IPS DF 6.9 (cell line): ENCODE data around the gene EPB41.

ENCODE experiments used
- DNase-seq: peaks from one replicate; pipeline ENCODE4 v3.0.0-alpha.2; 2013; ENCODE audit warnings: low read depth, low spot score
- H3K27ac ChIP-seq: one replicate; pipeline ENCODE4 v1.5.1; 2013; ENCODE audit warnings: low read length, control low read depth
- H3K27me3 ChIP-seq: 2 replicates; pipeline ENCODE4 v1.6.1; 2013; ENCODE audit warnings: mild to moderate bottlenecking, low read length; ENCODE audit not compliant: control insufficient read depth, insufficient read depth
- H3K36me3 ChIP-seq: 2 replicates; pipeline ENCODE4 v1.6.1; 2013; ENCODE audit warnings: low read length; ENCODE audit not compliant: control insufficient read depth, insufficient read depth
- H3K4me1 ChIP-seq: 2 replicates; pipeline ENCODE4 v1.6.1; 2013; ENCODE audit warnings: low read length; ENCODE audit not compliant: control insufficient read depth, insufficient read depth
- H3K4me3 ChIP-seq: 2 replicates; pipeline ENCODE4 v1.5.1; 2013; ENCODE audit warnings: mild to moderate bottlenecking, low read length
- H3K9me3 ChIP-seq: 2 replicates; pipeline ENCODE4 v1.6.1; 2013; ENCODE audit warnings: low read length, inconsistent platforms; ENCODE audit not compliant: control insufficient read depth, insufficient read depth
- whole genome bisulfite sequencing: extraction: QIAGEN DNeasy Blood & Tissue Kit; methylation state at CpG from one replicate; pipeline ENCODE4 v1.1.7; 2013; ENCODE audit warnings: mixed read lengths, missing lambda C conversion rate; ENCODE audit not compliant: insufficient read length, insufficient coverage; 5-methylcytosine and 5-hydroxymethylcytosine counted together

Gene EPB41

DNA sequence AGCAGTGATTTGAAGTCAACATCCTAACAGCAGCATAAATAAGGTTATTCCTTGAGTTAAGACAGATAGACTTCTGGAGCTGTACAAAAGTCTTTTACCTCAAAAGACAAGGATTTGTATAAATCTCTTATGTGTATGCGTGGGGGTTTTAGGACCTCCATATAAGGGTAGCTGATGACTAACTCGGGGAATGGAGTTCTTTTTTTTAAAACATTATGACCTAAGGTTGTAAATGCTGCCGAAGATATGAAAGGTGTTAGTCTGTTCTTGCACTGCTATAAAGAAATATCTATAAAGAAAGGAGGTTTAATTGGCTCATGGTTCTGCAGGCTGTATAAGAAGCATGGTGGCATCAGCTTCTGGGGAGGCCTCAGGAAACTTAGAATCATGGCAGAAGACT, 90.4 kb downstream of the EPB41 start:
- no peak overlapping the region for H3K4me3 ChIP-seq
- no peaks in the 10 kb centered on the region for H3K4me1 ChIP-seq
- H3K9me3 ChIP-seq: no peaks in the 10 kb centered on the region
- no peak overlapping the region for H3K27ac ChIP-seq
- no peaks in the 10 kb centered on the region for H3K36me3 ChIP-seq
- no CpG with 5 or more reads among the region's 3 CpGs for WGBS
- H3K27me3 ChIP-seq: no peaks in the 10 kb centered on the region
- DNase-seq: no peak

DNA sequence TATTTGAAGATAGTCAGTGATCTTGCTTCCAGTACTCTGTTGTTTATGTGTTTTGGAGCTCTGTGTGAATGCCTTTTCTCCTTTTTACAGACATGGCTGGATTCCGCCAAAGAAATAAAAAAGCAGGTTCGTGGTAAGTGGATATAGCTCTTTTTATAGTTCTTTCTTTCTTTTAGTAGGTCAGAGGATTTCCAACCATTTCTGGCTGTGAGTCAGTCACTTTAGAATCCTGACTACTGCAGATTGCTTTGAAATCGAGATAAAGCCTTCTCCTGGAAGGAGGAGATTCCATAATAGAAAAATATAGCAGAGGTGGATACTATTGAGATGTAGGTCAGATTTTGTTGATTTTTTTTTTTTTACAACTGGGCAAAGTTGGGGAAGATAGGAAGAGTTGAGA, 97.4 kb downstream of the EPB41 start:
- WGBS: no CpG with 5 or more reads among the region's 3 CpGs
- DNase-seq: no peak
- Histone ChIP-seq H3K9me3 (no peaks in the 10 kb centered on the region), H3K27me3 (no peaks in the 10 kb centered on the region), H3K36me3 (no peaks in the 10 kb centered on the region), H3K4me1 (no peaks in the 10 kb centered on the region), H3K27ac (no peak overlapping the region), H3K4me3 (no peak overlapping the region)

DNA sequence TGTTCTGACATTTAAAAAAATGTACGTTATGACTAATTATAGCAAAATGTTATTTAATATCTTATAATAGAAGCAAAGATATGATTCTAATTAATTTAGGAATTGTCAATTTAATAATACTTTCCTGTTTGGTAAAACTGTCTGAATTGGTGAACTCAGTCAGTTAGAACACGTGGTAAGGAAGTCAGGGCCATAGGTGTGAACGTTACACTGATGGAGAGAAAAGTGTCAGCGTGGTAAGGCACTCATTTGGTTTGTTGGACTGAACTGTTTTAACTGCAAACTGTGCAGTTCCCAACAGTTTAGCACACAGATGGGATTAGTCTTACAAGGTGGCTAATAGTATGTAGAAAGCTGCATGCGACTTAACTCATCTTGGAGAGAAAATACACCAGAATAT, 102.9 kb downstream of the EPB41 start:
- H3K4me3 ChIP-seq: no peak overlapping the region
- H3K27me3 ChIP-seq: no peaks in the 10 kb centered on the region
- WGBS: no CpG with 5 or more reads among the region's 5 CpGs
- H3K36me3 ChIP-seq: no peaks in the 10 kb centered on the region
- no peaks in the 10 kb centered on the region for H3K4me1 ChIP-seq
- H3K27ac ChIP-seq: no peak overlapping the region
- H3K9me3 ChIP-seq: no peaks in the 10 kb centered on the region
- DNase-seq: no peak

DNA sequence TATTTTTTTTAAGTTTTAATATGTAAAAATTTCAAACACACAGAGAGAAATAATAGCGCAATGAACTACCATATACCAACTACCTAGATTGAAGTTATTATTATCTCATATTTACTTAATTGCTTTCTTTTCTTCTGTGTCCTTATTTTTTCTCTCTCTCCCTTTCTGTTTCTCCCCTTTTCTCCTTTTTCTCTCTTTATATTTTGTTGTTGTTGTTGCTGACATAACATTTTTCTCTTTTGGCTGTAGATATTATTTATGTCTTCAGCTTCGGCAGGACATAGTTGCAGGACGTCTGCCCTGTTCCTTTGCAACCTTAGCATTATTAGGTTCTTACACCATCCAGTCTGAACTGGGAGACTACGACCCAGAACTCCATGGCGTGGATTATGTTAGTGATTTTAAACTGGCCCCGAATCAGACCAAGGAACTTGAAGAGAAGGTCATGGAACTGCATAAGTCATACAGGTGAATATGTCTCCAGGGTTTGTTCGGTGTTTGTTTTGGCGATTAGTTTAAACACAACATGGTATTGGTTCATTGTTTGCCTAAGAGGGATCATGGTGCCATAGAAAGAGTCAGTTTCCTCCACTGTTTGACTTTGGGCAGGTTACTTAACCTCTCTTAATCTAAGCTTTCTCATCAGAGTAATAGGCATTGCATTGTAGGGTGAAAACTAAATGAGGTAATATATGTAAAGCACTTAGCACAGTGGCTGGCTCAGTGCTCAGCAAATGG, 103.8 kb downstream of the EPB41 start:
- no peak for DNase-seq
- H3K4me1 ChIP-seq: no peaks in the 10 kb centered on the region
- no peaks in the 10 kb centered on the region for H3K36me3 ChIP-seq
- WGBS: no CpG with 5 or more reads among the region's 8 CpGs
- no peak overlapping the region for H3K4me3 ChIP-seq
- no peaks in the 10 kb centered on the region for H3K9me3 ChIP-seq
- no peak overlapping the region for H3K27ac ChIP-seq
- H3K27me3 ChIP-seq: no peaks in the 10 kb centered on the region

DNA sequence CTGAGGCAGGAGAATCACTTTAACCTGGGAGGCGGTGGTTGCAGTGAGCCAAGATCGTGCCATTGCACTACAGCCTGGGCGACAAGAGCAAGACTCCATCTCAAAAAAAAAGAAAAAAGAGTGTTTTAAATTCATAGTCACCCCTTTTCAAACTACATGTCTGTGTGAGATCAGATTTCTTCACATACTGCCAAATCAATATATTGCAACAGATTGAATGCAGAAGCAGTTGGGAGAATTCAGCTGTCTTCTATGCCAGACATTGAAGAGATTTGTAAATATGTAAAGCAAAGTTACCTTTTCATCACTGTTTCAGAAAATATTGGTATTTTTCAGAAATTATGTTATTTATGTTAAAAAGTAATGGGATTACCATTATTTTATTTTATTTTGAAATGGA, 108.3 kb downstream of the EPB41 start:
- H3K36me3 ChIP-seq: no peaks in the 10 kb centered on the region
- no peak overlapping the region for H3K4me3 ChIP-seq
- H3K4me1 ChIP-seq: no peaks in the 10 kb centered on the region
- DNase-seq: no peak
- WGBS: no CpG with 5 or more reads among the region's 3 CpGs
- no peaks in the 10 kb centered on the region for H3K27me3 ChIP-seq
- H3K27ac ChIP-seq: no peak overlapping the region
- H3K9me3 ChIP-seq: no peaks in the 10 kb centered on the region

DNA sequence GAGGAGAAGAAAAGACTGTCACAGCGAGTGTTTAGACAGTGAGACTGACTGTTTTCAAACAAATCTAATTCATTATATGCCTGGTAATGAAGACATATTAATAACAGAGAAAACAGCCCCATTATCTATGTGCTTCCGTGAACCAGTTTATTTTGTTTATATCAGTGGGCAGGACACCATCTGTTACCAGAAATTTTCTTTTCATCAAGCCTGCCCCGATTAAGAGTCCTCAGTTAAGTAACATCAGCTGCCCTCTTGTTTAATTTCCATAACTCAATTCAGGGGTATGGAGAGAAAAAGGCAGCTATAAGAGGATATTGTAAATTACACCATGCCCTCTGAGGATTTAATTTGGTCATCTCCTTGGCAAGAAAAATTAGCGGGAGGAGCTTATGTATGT, 115.3 kb downstream of the EPB41 start:
- no peak for DNase-seq
- no CpG with 5 or more reads among the region's 4 CpGs for WGBS
- no peaks in the 10 kb centered on the region for H3K9me3 ChIP-seq
- no peaks in the 10 kb centered on the region for H3K36me3 ChIP-seq
- H3K27ac ChIP-seq: no peak overlapping the region
- no peaks in the 10 kb centered on the region for H3K4me1 ChIP-seq
- H3K27me3 ChIP-seq: no peaks in the 10 kb centered on the region
- H3K4me3 ChIP-seq: no peak overlapping the region

DNA sequence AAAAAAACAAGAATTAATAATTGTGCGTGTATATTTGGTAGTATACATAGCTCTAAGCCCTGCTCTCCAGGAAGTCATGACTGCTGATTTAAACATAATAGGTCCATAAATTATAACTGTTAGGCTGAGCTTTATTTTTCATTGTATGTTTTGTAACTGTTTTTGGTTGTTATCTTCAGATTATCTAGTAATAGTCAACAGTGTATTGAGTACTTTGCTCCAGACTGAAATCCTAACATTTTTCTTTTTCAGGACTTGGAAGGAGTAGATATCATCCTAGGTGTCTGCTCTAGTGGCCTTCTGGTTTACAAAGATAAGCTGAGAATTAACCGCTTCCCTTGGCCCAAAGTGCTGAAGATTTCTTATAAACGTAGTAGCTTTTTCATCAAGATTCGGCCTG, 118.5 kb downstream of the EPB41 start:
- Histone ChIP-seq H3K36me3 (no peaks in the 10 kb centered on the region), H3K27me3 (no peaks in the 10 kb centered on the region), H3K27ac (no peak overlapping the region), H3K4me1 (no peaks in the 10 kb centered on the region), H3K9me3 (no peaks in the 10 kb centered on the region), H3K4me3 (no peak overlapping the region)
- WGBS: no CpG with 5 or more reads among the region's 4 CpGs
- DNase-seq: no peak

DNA sequence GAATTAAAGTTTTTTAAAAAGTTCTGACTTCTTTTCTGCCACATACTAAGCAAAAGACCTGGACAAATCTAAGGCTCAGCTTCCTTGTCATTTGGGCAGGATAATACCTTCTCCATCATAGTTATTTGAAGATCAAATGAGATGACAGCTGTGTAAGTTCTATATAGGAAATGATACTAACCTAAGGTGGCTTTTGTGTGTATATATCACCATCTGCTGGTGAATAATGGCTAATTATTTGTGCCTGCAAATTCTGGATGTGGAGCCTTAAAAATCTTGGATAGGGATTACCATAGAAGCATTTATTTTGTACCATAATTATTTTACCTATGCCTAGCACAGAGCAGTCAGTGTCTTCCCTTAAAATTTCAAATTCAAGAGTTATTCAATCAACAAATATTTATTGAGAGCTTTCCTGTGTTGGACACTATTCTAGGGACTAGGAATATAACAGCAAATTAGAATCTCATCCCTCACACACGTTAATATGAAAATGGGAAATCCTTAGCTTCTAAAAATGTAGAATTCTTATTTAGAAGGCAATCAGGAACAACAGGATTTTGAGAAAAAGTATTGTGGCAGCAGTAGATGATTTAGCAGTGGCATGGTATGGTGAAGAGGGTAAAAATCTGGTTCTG, 119.6 kb downstream of the EPB41 start:
- no peak overlapping the region for H3K27ac ChIP-seq
- H3K4me1 ChIP-seq: no peaks in the 10 kb centered on the region
- no peaks in the 10 kb centered on the region for H3K27me3 ChIP-seq
- no peaks in the 10 kb centered on the region for H3K36me3 ChIP-seq
- no peak overlapping the region for H3K4me3 ChIP-seq
- no peak for DNase-seq
- no CpG with 5 or more reads among the region's 1 CpG for WGBS
- no peaks in the 10 kb centered on the region for H3K9me3 ChIP-seq

DNA sequence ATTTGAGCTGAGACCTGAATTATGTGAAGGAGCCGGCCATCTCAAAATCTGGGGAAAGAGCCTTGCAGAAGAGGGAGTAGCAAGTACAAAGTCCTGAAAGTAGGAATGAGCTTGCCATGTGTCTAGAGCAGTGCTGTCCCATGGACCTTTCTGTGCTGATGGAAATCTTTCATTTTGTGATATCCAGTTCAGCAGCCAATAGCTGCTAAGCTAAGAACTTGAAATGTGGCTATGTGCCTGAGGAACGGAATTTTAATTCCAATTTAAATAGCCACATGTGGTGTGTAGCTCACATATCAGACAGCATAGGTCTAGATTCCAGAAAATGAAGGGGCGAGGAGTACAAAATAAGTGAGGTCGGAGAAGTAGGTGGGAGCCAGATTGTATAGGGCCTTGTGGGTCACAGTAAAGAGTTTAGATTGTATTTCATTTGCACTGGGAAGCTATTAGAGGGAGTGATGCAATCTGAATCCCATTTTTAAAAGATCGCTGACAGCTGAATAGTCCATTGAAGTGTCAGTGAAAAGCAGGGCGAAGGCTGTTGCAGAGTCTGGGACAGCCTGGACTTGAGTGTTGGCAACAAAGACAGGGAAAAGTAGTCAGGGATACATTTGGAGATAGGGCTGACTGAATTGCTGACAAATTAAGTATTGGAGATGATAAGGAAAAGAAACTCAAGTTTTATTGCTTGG, 129.1 kb downstream of the EPB41 start:
- Histone ChIP-seq H3K36me3 (no peaks in the 10 kb centered on the region), H3K4me3 (no peak overlapping the region), H3K27ac (no peak overlapping the region), H3K9me3 (no peaks in the 10 kb centered on the region), H3K4me1 (no peaks in the 10 kb centered on the region), H3K27me3 (no peaks in the 10 kb centered on the region)
- DNase-seq: no peak
- WGBS: no CpG with 5 or more reads among the region's 6 CpGs

DNA sequence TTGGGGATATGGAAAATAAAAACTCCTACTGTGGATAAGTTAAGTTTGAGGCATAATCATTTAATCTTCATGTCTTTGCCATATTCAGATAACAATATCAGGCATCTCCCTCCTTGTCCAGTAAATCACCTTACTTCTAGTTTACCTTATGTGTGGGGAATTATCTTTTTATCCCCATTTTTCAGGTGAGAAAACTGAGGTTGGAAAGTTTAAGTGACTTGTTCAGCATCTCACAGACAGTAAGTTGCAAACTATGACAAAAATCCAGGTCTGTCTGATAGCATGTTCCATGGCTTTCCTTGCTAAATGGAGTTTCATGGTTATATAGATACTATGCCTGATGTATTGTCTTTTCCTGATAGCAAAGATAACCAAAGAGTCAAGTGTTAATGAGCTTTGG, 129.6 kb downstream of the EPB41 start:
- Histone ChIP-seq H3K9me3 (no peaks in the 10 kb centered on the region), H3K27ac (no peak overlapping the region), H3K27me3 (no peaks in the 10 kb centered on the region), H3K4me3 (no peak overlapping the region), H3K4me1 (no peaks in the 10 kb centered on the region), H3K36me3 (no peaks in the 10 kb centered on the region)
- DNase-seq: no peak
